H9 (cell line): ENCODE data around the gene RNF32. TPM values are rescaled to one million over a fixed set of nuclear protein-coding genes. Genes with fewer than 3 reads are reported as not detected.

Source experiments
- DNase-seq: peaks from one replicate; pipeline ENCODE4 v3.0.0-alpha.2; 2017
- H2AFZ ChIP-seq: one replicate; pipeline ENCODE4 v1.6.1; 2013; ENCODE audit warnings: mild to moderate bottlenecking, low read length, control low read depth, moderate library complexity
- H2AK5ac ChIP-seq: 2 replicates; pipeline ENCODE4 v1.6.1; 2013; ENCODE audit warnings: low read length, control low read depth, mixed read lengths; ENCODE audit not compliant: insufficient read length
- H2BK120ac ChIP-seq: one replicate; pipeline ENCODE4 v1.6.1; 2013; ENCODE audit warnings: low read depth, mild to moderate bottlenecking, low read length, control low read depth, inconsistent platforms; ENCODE audit not compliant: poor library complexity, severe bottlenecking
- H2BK12ac ChIP-seq: 2 replicates; pipeline ENCODE4 v1.6.1; 2013; ENCODE audit warnings: low read length, control low read depth, mixed read lengths, low read depth; ENCODE audit not compliant: insufficient read length
- H2BK15ac ChIP-seq: 2 replicates; pipeline ENCODE4 v1.6.1; 2013; ENCODE audit warnings: low read depth, low read length, control low read depth
- H2BK20ac ChIP-seq: one replicate; pipeline ENCODE4 v1.6.1; 2013; ENCODE audit warnings: low read depth, mild to moderate bottlenecking, low read length, control low read depth, inconsistent platforms; ENCODE audit not compliant: poor library complexity, severe bottlenecking
- H2BK5ac ChIP-seq: 2 replicates; pipeline ENCODE4 v1.6.1; 2013; ENCODE audit warnings: low read length, control low read depth, mixed read lengths; ENCODE audit not compliant: insufficient read length
- H3K14ac ChIP-seq: 2 replicates; pipeline ENCODE4 v1.6.1; 2013; ENCODE audit warnings: low read length, control low read depth; ENCODE audit not compliant: insufficient read depth
- H3K18ac ChIP-seq: 2 replicates; pipeline ENCODE4 v1.6.1; 2013; ENCODE audit warnings: low read depth, mild to moderate bottlenecking, mixed read lengths, low read length, control low read depth; ENCODE audit not compliant: insufficient read length
- H3K23ac ChIP-seq: 2 replicates; pipeline ENCODE4 v1.6.1; 2013; ENCODE audit warnings: low read length, control low read depth, mixed read lengths, low read depth; ENCODE audit not compliant: insufficient read length
- H3K23me2 ChIP-seq: 2 replicates; pipeline ENCODE4 v1.6.1; 2013; ENCODE audit warnings: low read depth, mild to moderate bottlenecking, mixed read lengths, low read length, control low read depth; ENCODE audit not compliant: insufficient read length, poor library complexity, severe bottlenecking
- H3K27ac ChIP-seq: 2 replicates; pipeline ENCODE4 v1.5.1; 2013; ENCODE audit warnings: low read length, control low read depth, mixed read lengths, low read depth; ENCODE audit not compliant: insufficient read length
- H3K27me3 ChIP-seq: 2 replicates; pipeline ENCODE4 v1.6.1; 2013; ENCODE audit warnings: low read length, control low read depth, inconsistent platforms; ENCODE audit not compliant: insufficient read depth
- H3K4ac ChIP-seq: 2 replicates; pipeline ENCODE4 v1.6.1; 2013; ENCODE audit warnings: low read depth, mild to moderate bottlenecking, control low read depth, inconsistent platforms, low read length, moderate library complexity
- H3K4me1 ChIP-seq: 2 replicates; pipeline ENCODE4 v1.6.1; 2013; ENCODE audit warnings: low read length, control low read depth, inconsistent platforms; ENCODE audit not compliant: insufficient read depth
- H3K4me2 ChIP-seq: 2 replicates; pipeline ENCODE4 v1.6.1; 2013; ENCODE audit warnings: low read length, control low read depth, mixed read lengths; ENCODE audit not compliant: insufficient read length, insufficient read depth
- H3K56ac ChIP-seq: 2 replicates; pipeline ENCODE4 v1.6.1; 2013; ENCODE audit warnings: low read depth, mild to moderate bottlenecking, mixed read lengths, low read length, control low read depth; ENCODE audit not compliant: insufficient read length
- H3K79me1 ChIP-seq: 2 replicates; pipeline ENCODE4 v1.6.1; 2013; ENCODE audit warnings: low read depth, mild to moderate bottlenecking, moderate library complexity, low read length, control low read depth, inconsistent platforms; ENCODE audit not compliant: insufficient read depth, poor library complexity, severe bottlenecking
- H3K79me2 ChIP-seq: 2 replicates; pipeline ENCODE4 v1.6.1; 2013; ENCODE audit warnings: low read length, control low read depth, inconsistent platforms; ENCODE audit not compliant: insufficient read depth
- H3K9ac ChIP-seq: 2 replicates; pipeline ENCODE4 v1.6.1; 2013; ENCODE audit warnings: low read length, control low read depth, mixed read lengths; ENCODE audit not compliant: insufficient read length; ENCODE audit errors: extremely low read depth
- H3K9me3 ChIP-seq: one replicate; pipeline ENCODE4 v1.6.1; 2013; ENCODE audit warnings: low read depth, low read length, inconsistent platforms; ENCODE audit not compliant: control insufficient read depth
- H3T11ph ChIP-seq: one replicate; pipeline ENCODE4 v1.6.1; 2013; ENCODE audit warnings: mild to moderate bottlenecking, low read length, control low read depth, inconsistent platforms
- H4K20me1 ChIP-seq: one replicate; pipeline ENCODE4 v1.6.1; 2013; ENCODE audit not compliant: control insufficient read depth, insufficient read length, insufficient read depth
- H4K5ac ChIP-seq: 2 replicates; pipeline ENCODE4 v1.6.1; 2013; ENCODE audit warnings: low read depth, mild to moderate bottlenecking, mixed read lengths, low read length, control low read depth; ENCODE audit not compliant: insufficient read length
- H4K8ac ChIP-seq: replicated peaks from 2 replicates; pipeline ENCODE4 v1.6.1; 2013; ENCODE audit warnings: low read length, control low read depth, mixed read lengths, low read depth; ENCODE audit not compliant: insufficient read length
- H4K91ac ChIP-seq: 2 replicates; pipeline ENCODE4 v1.6.1; 2013; ENCODE audit warnings: low read depth, mild to moderate bottlenecking, moderate library complexity, mixed read lengths, low read length, control low read depth; ENCODE audit not compliant: insufficient read length
- H3K27ac Mint-ChIP-seq, 3 experiments: 2 replicates in 2 of 3; 3 replicates in 1 of 3; pipeline ENCODE4 v1.8.0; 2020 to 2021; ENCODE audit warnings: mixed read lengths in 3 of 3, mild to moderate bottlenecking in 1 of 3, moderate library complexity in 1 of 3
- H3K27me3 Mint-ChIP-seq: 2 replicates; pipeline ENCODE4 v1.8.0; 2021; ENCODE audit warnings: low read depth, mild to moderate bottlenecking, moderate library complexity, mixed read lengths
- H3K36me3 Mint-ChIP-seq, 3 experiments: 2 replicates in 2 of 3; 3 replicates in 1 of 3; pipeline ENCODE4 v1.8.0; 2020 to 2021; ENCODE audit warnings: low read depth in 3 of 3, mixed read lengths in 3 of 3; ENCODE audit not compliant: insufficient read depth in 1 of 3
- H3K4me1 Mint-ChIP-seq, 2 experiments: 2 replicates each; pipeline ENCODE4 v1.8.0; 2020; ENCODE audit warnings: mixed read lengths in 2 of 2
- H3K4me3 Mint-ChIP-seq, 2 experiments: 2 replicates in 1 of 2; 3 replicates in 1 of 2; pipeline ENCODE4 v1.8.0; 2020 to 2021; ENCODE audit warnings: mild to moderate bottlenecking in 2 of 2, mixed read lengths in 2 of 2, moderate library complexity in 1 of 2
- H3K9me3 Mint-ChIP-seq, 2 experiments: 2 replicates in 1 of 2; 3 replicates in 1 of 2; pipeline ENCODE4 v1.8.0; 2020; ENCODE audit warnings: mild to moderate bottlenecking in 2 of 2, mixed read lengths in 2 of 2, moderate library complexity in 1 of 2
- CTCF ChIP-seq: fragments of 200-600 bp; sonication (generic); conservative IDR thresholded peaks from 3 replicates; pipeline ENCODE4 v1.8.0; 2021; ENCODE audit warnings: antibody characterized with exemption, mild to moderate bottlenecking
- WGBS: extraction: QIAGEN DNeasy Blood & Tissue Kit; methylation state at CpG from one replicate; pipeline ENCODE4 v1.1.7; 2013; ENCODE audit warnings: missing lambda C conversion rate, low lambda C conversion rate, mixed read lengths; ENCODE audit not compliant: insufficient read length; ENCODE audit errors: extremely low coverage; 5-methylcytosine and 5-hydroxymethylcytosine counted together
- total RNA-seq: library from RNA; stranded (reverse); gene quantifications from 2 replicates; pipeline ENCODE4 v1.2.1, GENCODE V29; 2021

The RNF32 gene
- total RNA-seq, 1 experiment from 2014 or later = 0.90 TPM

- WGBS = no CpG with 5 or more reads among the region's 30 CpGs
These were observed 443 bp downstream of the RNF32 start for GRCh38 chr7:156640949-156641485.

More at GRCh38 chr7:156640949-156641485, 443 bp downstream of the RNF32 start:
- Histone ChIP-seq H3K4me2 (peak overlapping the region; percentile 87), H2BK5ac (no peak overlapping the region), H2BK20ac (no peak overlapping the region), H3K23me2 (peaks cover 15% of the 10 kb centered on the region), H3T11ph (no peak overlapping the region), H3K4ac (no peak overlapping the region), H2AK5ac (no peak overlapping the region), H4K8ac (no peak overlapping the region), H4K91ac (no peak overlapping the region), H3K9ac (peak overlapping the region; percentile 44), H3K27me3 (no peaks in the 10 kb centered on the region), H2BK15ac (no peak overlapping the region), H2AFZ (no peak overlapping the region), H3K18ac (peak overlapping the region; percentile 69), H2BK120ac (no peak overlapping the region), H2BK12ac (no peak overlapping the region), H3K23ac (no peak overlapping the region), H3K14ac (peak overlapping the region; percentile 91; the same call in 1 of the 2 replicates), H3K9me3 (no peaks in the 10 kb centered on the region), H4K5ac (no peak overlapping the region), H3K79me1 (no peaks in the 10 kb centered on the region), H3K79me2 (no peaks in the 10 kb centered on the region), H3K27ac (no peak overlapping the region), H4K20me1 (no peaks in the 10 kb centered on the region), H3K4me1 (no peaks in the 10 kb centered on the region), H3K56ac (no peak overlapping the region)
- Mint-ChIP-seq H3K27ac (peak overlapping the region; percentile 50 to 93 (median 85); a peak in 4 of 7 replicates), H3K27me3 (peaks cover 21% of the 10 kb centered on the region), H3K36me3 (peaks cover 6 to 12% (median 8%) of the 10 kb centered on the region in 3 experiments; a peak in 5 of 7 replicates), H3K4me1 (peaks cover 16 to 30% of the 10 kb centered on the region in 2 experiments), H3K4me3 (peak overlapping the region; percentile 83 to 91), H3K9me3 (peaks cover 7 to 8% of the 10 kb centered on the region in 2 experiments; a peak in 4 of 5 replicates)
- no peak for DNase-seq
- TF ChIP-seq CTCF = no peak
